ENCODE data around the gene CPNE4. TPM values are rescaled to one million over a fixed set of nuclear protein-coding genes. Genes with fewer than 3 reads are reported as not detected.
"Not testable (repeated sequence)": the region's sequence is repeated elsewhere in the genome, so short reads cannot be mapped to it uniquely, and the experiment has no call there.

The CPNE4 gene
- total RNA-seq, 1 donor from 2014 or later, result not detected

- intact Hi-C loops (cut with micrococcal nuclease), result no loop called here
- Mint-ChIP-seq H3K4me3 (no peak overlapping the region), H3K9me3 (no peaks in the 10 kb centered on the region), H3K36me3 (ENCODE audit: low read depth) (no peaks in the 10 kb centered on the region), H3K27me3 (peaks cover 43% of the 10 kb centered on the region), H3K4me1 (no peaks in the 10 kb centered on the region), H3K27ac (no peak overlapping the region)
- no peak for DNase-seq
Measured at GRCh38 chr3:131530388-131530787, 504.4 kb downstream of the CPNE4 start.

DNA sequence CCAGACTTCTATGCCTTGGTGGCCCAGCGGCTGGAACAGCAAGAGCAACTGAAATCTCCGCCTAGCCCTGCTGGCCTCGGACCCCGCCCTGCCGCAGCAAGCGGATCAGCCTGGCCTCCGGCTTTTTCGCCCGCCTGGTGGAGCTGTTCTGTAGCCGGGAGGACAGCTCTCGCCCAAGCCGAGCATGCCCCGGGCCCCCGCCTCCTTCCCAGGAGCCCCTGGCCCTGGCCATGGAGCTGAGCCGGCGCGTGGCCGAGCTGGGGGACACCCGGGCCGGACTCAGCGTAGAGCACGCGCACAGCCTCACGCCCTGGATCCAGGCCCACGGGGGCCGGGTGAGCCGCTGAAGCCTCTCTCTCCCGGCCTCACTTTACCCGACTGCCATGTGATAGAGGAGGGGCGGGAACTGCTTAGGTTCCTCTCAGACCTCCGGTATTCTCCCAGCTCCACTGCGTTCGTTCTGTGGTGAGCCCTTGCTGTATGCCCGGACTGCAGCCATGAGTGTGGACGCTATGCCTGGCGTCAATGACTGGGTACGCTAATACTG lies 507.9 kb downstream of the CPNE4 start:
- no peaks in the 10 kb centered on the region for H3K36me3 Mint-ChIP-seq (ENCODE audit: low read depth)
- intact Hi-C loops (cut with micrococcal nuclease), result no loop called here
- peaks cover 36% of the 10 kb centered on the region for H3K27me3 Mint-ChIP-seq
- no peak overlapping the region for H3K27ac Mint-ChIP-seq
- no peaks in the 10 kb centered on the region for H3K9me3 Mint-ChIP-seq
- H3K4me3 Mint-ChIP-seq, result no peak overlapping the region
- no peaks in the 10 kb centered on the region for H3K4me1 Mint-ChIP-seq
- peak; percentile 65 for DNase-seq

DNA sequence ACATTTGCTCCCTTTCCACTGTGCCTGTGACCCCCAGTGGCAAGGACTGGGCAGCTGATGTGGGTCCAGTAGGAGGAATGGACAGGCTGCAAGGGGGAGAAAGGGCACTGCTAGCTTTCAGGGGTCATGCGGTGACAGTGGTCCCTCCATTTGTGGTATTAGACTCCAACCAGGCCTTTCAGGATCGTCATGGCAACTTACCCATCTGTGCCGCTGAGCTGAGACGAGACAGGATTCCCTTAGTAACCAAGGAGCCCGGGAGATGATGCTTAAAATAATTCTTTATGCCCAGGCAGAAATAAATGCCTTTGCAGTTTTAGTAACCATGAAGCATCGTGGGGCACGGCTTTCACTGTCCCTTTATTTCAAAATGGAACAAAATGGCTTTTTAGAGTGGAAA lies 516.1 kb downstream of the CPNE4 start:
- intact Hi-C loops (cut with micrococcal nuclease), result no loop called here
- H3K9me3 Mint-ChIP-seq, result no peaks in the 10 kb centered on the region
- DNase-seq, result no peak
- no peak overlapping the region for H3K27ac Mint-ChIP-seq
- H3K4me1 Mint-ChIP-seq, result no peaks in the 10 kb centered on the region
- peaks cover 5% of the 10 kb centered on the region for H3K27me3 Mint-ChIP-seq
- no peak overlapping the region for H3K4me3 Mint-ChIP-seq
- H3K36me3 Mint-ChIP-seq (ENCODE audit: low read depth), result no peaks in the 10 kb centered on the region

GRCh38 chr3:131505421-131505820 lies 529.4 kb downstream of the CPNE4 start:
- DNase-seq, result no peak
- intact Hi-C loops (cut with micrococcal nuclease), result no loop called here

GRCh38 chr3:131503320-131503635 lies 531.5 kb downstream of the CPNE4 start:
- H3K4me1 Mint-ChIP-seq, result peaks cover 30% of the 10 kb centered on the region
- peaks cover 2% of the 10 kb centered on the region for H3K27me3 Mint-ChIP-seq
- peaks cover 33% of the 10 kb centered on the region for H3K36me3 Mint-ChIP-seq (ENCODE audit: low read depth)
- peak overlapping the region; percentile 100 for H3K4me3 Mint-ChIP-seq
- peaks cover 4% of the 10 kb centered on the region for H3K9me3 Mint-ChIP-seq
- peak; percentile 60 for DNase-seq
- H3K27ac Mint-ChIP-seq, result peak overlapping the region; percentile 14
- intact Hi-C loops (cut with micrococcal nuclease), result loop anchor here (1.0 kb wide), 1 partner anchor 122 kb away; the partner anchor contains the start of gene NUDT16

More at GRCh38 chr3:131505421-131505820, 529.4 kb downstream of the CPNE4 start:
- Mint-ChIP-seq H3K4me3 (no peak overlapping the region), H3K27ac (no peak overlapping the region), H3K4me1 (peaks cover 18% of the 10 kb centered on the region), H3K36me3 (ENCODE audit: low read depth) (peaks cover 17% of the 10 kb centered on the region), H3K27me3 (peaks cover 2% of the 10 kb centered on the region), H3K9me3 (peaks cover 4% of the 10 kb centered on the region)

DNA sequence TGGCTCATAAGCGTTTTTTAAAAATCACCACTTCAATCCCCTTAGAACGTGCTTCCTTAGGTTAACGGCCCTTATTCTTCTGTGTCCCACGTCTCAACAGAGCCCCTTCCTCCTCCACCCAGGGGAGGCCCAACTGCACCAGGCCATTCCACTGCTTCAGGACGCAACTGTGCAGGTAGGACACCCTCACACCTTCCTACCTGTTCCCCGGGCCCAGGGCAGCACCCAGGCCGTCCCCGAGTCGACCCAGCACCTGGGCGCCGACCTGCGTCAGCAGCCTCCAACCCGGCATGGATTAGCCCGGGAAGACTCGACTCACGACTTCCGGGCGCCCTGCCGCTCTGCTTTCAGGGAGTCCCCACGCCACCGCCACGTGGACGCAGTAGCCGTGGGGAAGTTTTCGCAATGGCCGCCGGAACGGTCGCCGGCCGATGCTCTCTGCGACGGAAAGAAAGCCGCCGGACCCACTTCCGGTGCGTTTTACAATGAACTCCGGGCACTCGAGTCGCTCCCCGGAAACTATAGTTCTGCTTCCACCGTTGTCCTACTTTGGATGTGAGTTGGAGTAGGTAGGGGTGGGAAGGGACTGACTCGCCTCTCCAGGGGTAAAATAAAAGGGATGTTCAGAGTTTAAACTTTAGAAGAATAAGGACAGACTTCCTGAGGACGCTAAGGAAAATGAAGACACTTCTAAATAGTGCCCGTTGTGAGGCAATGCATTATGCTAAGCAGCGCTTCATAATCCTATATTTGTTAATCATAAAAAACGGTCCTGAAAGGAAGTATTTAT lies 532.1 kb downstream of the CPNE4 start, which contains the start of gene MRPL3:
TSS of gene MRPL3 (minus strand) at position 442 of the 790 bp plus-strand sequence. CDS start at position 292, 150 bp downstream.
- Mint-ChIP-seq H3K27ac (peak within 1 kb of the TSS; percentile 98), H3K4me1 (peaks cover 30% of the 10 kb centered on the region), H3K27me3 (no peaks in the 10 kb centered on the region), H3K4me3 (peak within 1 kb of the TSS; percentile 100), H3K9me3 (peaks cover 4% of the 10 kb centered on the region), H3K36me3 (ENCODE audit: low read depth) (peaks cover 38% of the 10 kb centered on the region)
- DNase-seq, result peak; percentile 95
- intact Hi-C loops (cut with micrococcal nuclease), result loop anchor here (1.0 kb wide), 3 partner anchors 121 to 756 kb away; partner anchors contain the start of genes ASTE1, NEK11, NUDT16 and PIK3R4

DNA sequence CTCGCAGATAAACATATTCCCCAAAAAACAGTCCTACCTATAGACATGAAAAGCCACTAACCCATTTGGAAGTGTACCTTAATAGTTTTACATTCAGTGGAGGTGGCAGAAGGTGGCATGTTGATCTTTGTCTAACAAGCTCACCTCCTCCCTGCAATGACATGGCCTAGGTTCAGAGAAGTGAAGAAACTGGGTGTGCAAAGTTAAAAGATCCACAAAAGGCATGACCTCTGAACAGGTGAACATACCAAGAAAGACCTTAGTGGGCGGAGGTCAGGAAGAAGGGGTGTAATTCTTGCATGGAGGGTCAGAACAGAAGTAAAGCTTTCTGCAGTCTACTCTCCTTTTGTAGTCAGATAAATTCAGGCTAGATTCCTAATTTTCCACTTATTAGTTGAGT lies 532.9 kb downstream of the CPNE4 start:
- peak; percentile 58 for DNase-seq
- intact Hi-C loops (cut with micrococcal nuclease), result loop anchor here (1.0 kb wide), 2 partner anchors 476 to 756 kb away; partner anchors contain the start of genes ASTE1, NEK11 and PIK3R4
- peak overlapping the region; percentile 100 for H3K4me3 Mint-ChIP-seq
- no peaks in the 10 kb centered on the region for H3K27me3 Mint-ChIP-seq
- peaks cover 4% of the 10 kb centered on the region for H3K9me3 Mint-ChIP-seq
- peaks cover 30% of the 10 kb centered on the region for H3K4me1 Mint-ChIP-seq
- peaks cover 44% of the 10 kb centered on the region for H3K36me3 Mint-ChIP-seq (ENCODE audit: low read depth)
- H3K27ac Mint-ChIP-seq, result peak overlapping the region; percentile 98

DNA sequence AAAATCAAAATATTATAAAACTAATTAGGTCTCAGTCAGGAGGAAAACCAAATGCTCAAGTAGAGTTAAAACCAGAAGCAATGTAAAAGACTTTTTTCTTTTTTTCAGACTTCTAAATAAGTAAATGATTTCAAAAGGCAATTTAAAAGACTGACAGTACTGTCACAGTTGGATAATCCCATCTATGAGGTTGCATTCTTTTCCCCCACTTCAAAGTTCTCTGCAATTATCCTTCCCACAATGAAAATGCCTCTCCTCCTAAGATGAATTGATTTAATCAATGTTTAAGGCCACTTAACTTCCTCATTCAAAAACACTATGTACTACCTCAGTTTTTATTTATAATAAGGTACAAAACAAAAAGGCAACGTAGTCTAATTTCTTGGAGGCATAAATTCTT lies 540.1 kb downstream of the CPNE4 start:
- no peak overlapping the region for H3K27ac Mint-ChIP-seq
- H3K36me3 Mint-ChIP-seq (ENCODE audit: low read depth), result peaks cover 57% of the 10 kb centered on the region
- H3K9me3 Mint-ChIP-seq, result no peaks in the 10 kb centered on the region
- no peak for DNase-seq
- H3K4me1 Mint-ChIP-seq, result peaks cover 13% of the 10 kb centered on the region
- intact Hi-C loops (cut with micrococcal nuclease), result no loop called here
- H3K27me3 Mint-ChIP-seq, result no peaks in the 10 kb centered on the region
- H3K4me3 Mint-ChIP-seq, result no peak overlapping the region

DNA sequence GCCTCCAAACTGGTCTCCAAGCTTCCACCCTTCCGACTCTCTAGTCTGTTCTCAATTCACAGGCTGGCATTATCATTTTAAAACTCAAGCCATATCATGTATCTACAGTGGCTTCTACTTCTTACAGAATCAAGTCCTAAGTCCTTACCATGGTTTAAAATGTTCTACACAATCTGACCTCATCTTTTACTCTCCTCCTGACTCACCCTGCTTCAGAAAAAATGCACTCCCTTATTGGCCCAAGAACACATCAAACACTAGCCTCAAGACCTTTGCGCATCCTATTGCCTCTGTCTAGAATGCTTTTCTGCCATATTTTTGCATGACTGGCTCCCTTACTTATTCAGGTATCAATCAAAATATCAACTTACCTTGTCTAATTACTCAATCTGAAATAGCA lies 543.0 kb downstream of the CPNE4 start:
- DNase-seq, result no peak
- Mint-ChIP-seq H3K4me3 (no peak overlapping the region), H3K9me3 (no peaks in the 10 kb centered on the region), H3K4me1 (peaks cover 10% of the 10 kb centered on the region), H3K27me3 (no peaks in the 10 kb centered on the region), H3K36me3 (ENCODE audit: low read depth) (peaks cover 49% of the 10 kb centered on the region), H3K27ac (no peak overlapping the region)
- intact Hi-C loops (cut with micrococcal nuclease), result no loop called here

- H3K9me3 Mint-ChIP-seq, result peaks cover 3% of the 10 kb centered on the region
- peaks cover 15% of the 10 kb centered on the region for H3K4me1 Mint-ChIP-seq
- no peak overlapping the region for H3K4me3 Mint-ChIP-seq
- intact Hi-C loops (cut with micrococcal nuclease), result no loop called here
- H3K36me3 Mint-ChIP-seq (ENCODE audit: low read depth), result peaks cover 49% of the 10 kb centered on the region
- no peaks in the 10 kb centered on the region for H3K27me3 Mint-ChIP-seq
- H3K27ac Mint-ChIP-seq, result no peak overlapping the region
- DNase-seq, result no peak
Measured at GRCh38 chr3:131491084-131491483, 543.7 kb downstream of the CPNE4 start.

DNA sequence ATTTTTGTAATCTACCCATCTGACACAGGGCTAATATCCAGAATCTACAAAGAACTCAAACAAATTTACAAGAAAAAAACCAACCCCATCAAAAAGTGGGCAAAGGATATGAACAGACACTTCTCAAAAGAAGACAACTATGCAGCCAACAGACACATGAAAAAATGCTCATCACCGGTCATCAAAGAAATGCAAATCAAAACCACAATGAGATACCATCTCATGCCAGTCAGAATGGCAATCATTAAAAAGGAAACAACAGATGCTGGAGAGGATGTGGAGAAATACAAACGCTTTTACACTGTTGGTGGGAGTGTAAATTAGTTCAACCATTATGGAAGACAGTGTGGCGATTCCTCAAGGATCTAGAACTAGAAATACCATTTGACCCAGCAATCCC lies 548.3 kb downstream of the CPNE4 start:
- DNase-seq; intact Hi-C loops (cut with micrococcal nuclease); H3K27me3 Mint-ChIP-seq; H3K9me3 Mint-ChIP-seq; H3K4me3 Mint-ChIP-seq: not testable (repeated sequence)
- Mint-ChIP-seq H3K36me3 (ENCODE audit: low read depth) (peaks cover 42% of the 10 kb centered on the region), H3K27ac (peak overlapping the region; percentile 65), H3K4me1 (peaks cover 14% of the 10 kb centered on the region)

GRCh38 chr3:131485119-131485518 lies 549.7 kb downstream of the CPNE4 start:
- Mint-ChIP-seq H3K9me3 (peaks cover 3% of the 10 kb centered on the region), H3K4me1 (peaks cover 14% of the 10 kb centered on the region), H3K4me3 (no peak overlapping the region), H3K36me3 (ENCODE audit: low read depth) (peaks cover 42% of the 10 kb centered on the region), H3K27ac (no peak overlapping the region), H3K27me3 (no peaks in the 10 kb centered on the region)
- intact Hi-C loops (cut with micrococcal nuclease), result no loop called here
- no peak for DNase-seq

- Mint-ChIP-seq H3K4me3 (no peak overlapping the region), H3K9me3 (peaks cover 3% of the 10 kb centered on the region), H3K27ac (peak overlapping the region; percentile 1), H3K4me1 (peaks cover 14% of the 10 kb centered on the region), H3K27me3 (no peaks in the 10 kb centered on the region), H3K36me3 (ENCODE audit: low read depth) (peaks cover 45% of the 10 kb centered on the region)
- DNase-seq, result no peak
- intact Hi-C loops (cut with micrococcal nuclease), result no loop called here
Measured at GRCh38 chr3:131484496-131485111, 550.2 kb downstream of the CPNE4 start.
